Spleen (tissue), 11 donors: ENCODE measurements around the gene TBC1D13. TPM values are rescaled to one million over a fixed set of nuclear protein-coding genes. Genes with fewer than 3 reads are reported as not detected.

ENCODE experiments used
- DNase-seq: peaks from one replicate; pipeline ENCODE4 v3.0.0-alpha.2; 2020
- H3K27ac ChIP-seq, 8 donors: fragments of 200-600 bp; sonication (generic) in 7 of 8; 1 replicate in 4 of 8; 2 replicates in 4 of 8; pipeline versions ENCODE4 v1.5.0 to v1.8.0; 2016 to 2021; ENCODE audit warnings: inconsistent platforms in 4 of 8, mild to moderate bottlenecking in 4 of 8, moderate library complexity in 1 of 8
- H3K27me3 ChIP-seq, 7 donors: fragments of 200-600 bp; sonication (generic) in 6 of 7; replicated peaks in 1 of 7; 1 replicate in 4 of 7; 2 replicates in 3 of 7; pipeline versions ENCODE4 v1.5.0 to v1.8.0; 2016 to 2021; ENCODE audit warnings: inconsistent platforms in 3 of 7, mild to moderate bottlenecking in 1 of 7
- H3K36me3 ChIP-seq, 6 donors: fragments of 200-600 bp; sonication (generic) in 5 of 6; 1 replicate in 4 of 6; 2 replicates in 2 of 6; pipeline versions ENCODE4 v1.5.0 to v1.8.0; 2016 to 2021; ENCODE audit warnings: inconsistent platforms in 2 of 6
- H3K4me1 ChIP-seq, 6 donors: fragments of 200-600 bp; sonication (generic) in 5 of 6; 1 replicate in 3 of 6; 2 replicates in 3 of 6; pipeline versions ENCODE4 v1.5.0 to v1.8.0; 2016 to 2021; ENCODE audit warnings: inconsistent platforms in 3 of 6
- H3K4me3 ChIP-seq, 8 donors: fragments of 200-600 bp; sonication (generic) in 7 of 8; 1 replicate in 4 of 8; 2 replicates in 4 of 8; pipeline versions ENCODE4 v1.5.0 to v1.8.0; 2016 to 2021; ENCODE audit warnings: inconsistent platforms in 4 of 8, mild to moderate bottlenecking in 4 of 8, moderate library complexity in 2 of 8
- H3K9me3 ChIP-seq, 8 donors: fragments of 200-600 bp; sonication (generic) in 7 of 8; 1 replicate in 4 of 8; 2 replicates in 4 of 8; pipeline versions ENCODE4 v1.5.0 to v1.8.0; 2016 to 2021; ENCODE audit warnings: inconsistent platforms in 4 of 8
- POLR2A ChIP-seq, 3 donors: fragments of 450-650 bp; IDR thresholded peaks; one replicate each; pipeline ENCODE4 v1.5.1; 2017; ENCODE audit warnings: antibody characterized with exemption in 3 of 3, mild to moderate bottlenecking in 1 of 3
- POLR2AphosphoS5 ChIP-seq, 3 donors: sonication (generic); formaldehyde crosslinking; IDR thresholded peaks; one replicate each; pipeline ENCODE4 v1.5.1; 2017; ENCODE audit warnings: antibody characterized with exemption in 3 of 3
- WGBS, 5 donors: extraction: QIAGEN DNeasy Blood & Tissue Kit in 3 of 5; methylation state at CpG; one replicate each; pipeline versions ENCODE4 v1.1.5 to v1.1.7; 2013 to 2018; 5-methylcytosine and 5-hydroxymethylcytosine counted together
- intact Hi-C: fragments of 100-400 bp; cut with DNase I; formaldehyde crosslinking; loops from one replicate; pipeline ENCODE4 v1.15.0; 2023; ENCODE audit warnings: low total_unique reads
- polyA plus RNA-seq, 3 donors: library from polyadenylated mRNA; stranded (reverse); fragments of 200-250 nt; gene quantifications; one replicate each; pipeline ENCODE4 v1.2.1, GENCODE V29; 2013
- total RNA-seq, 7 donors: library from RNA; depleted of rRNA in 3 of 7; stranded (reverse); fragments of >200 nt in 3 of 7; fragmentation: NEBNext Ultra II Directional in 4 of 7; extraction: Animal tissue kit (Norgen Biotek cat#: 25700) in 4 of 7; gene quantifications; one replicate each; pipeline versions ENCODE4 v1.1.0 to v1.2.1, GENCODE V29; 2016 to 2021
- TF ChIP-seq, protein P1 (sequence below), 11 experiments: fragments of 200-600 bp in 7 of 11; fragments of 450-650 bp in 4 of 11; sonication (generic) in 4 of 11; IDR thresholded peaks in 8 of 11; conservative IDR thresholded peaks in 3 of 11; 1 replicate in 7 of 11; 2 replicates in 4 of 11; pipeline versions ENCODE4 v1.4.0 to v1.8.0; 2016 to 2021; ENCODE audit warnings: antibody characterized with exemption in 11 of 11, inconsistent platforms in 4 of 11, mild to moderate bottlenecking in 1 of 11
- donor health status: healthy with polysubstance abuse.
- donor health status: DM: no; HTN: no; CAD: no; lungs with moderate emphysema.
- donor health status: DM: no; HTN: no; CAD: no.
- donor health status: Bipolar disorder and iron deficiency.
- donor health status: healthy.
- donor health status: DM: no; HTN: no; CAD: no.
- donor health status: DM: yes; HTN: yes; CAD: no.

Gene TBC1D13
- total and polyA plus RNA-seq, 10 donors, result 10.8 to 34.2 (median 23.9) TPM

DNA sequence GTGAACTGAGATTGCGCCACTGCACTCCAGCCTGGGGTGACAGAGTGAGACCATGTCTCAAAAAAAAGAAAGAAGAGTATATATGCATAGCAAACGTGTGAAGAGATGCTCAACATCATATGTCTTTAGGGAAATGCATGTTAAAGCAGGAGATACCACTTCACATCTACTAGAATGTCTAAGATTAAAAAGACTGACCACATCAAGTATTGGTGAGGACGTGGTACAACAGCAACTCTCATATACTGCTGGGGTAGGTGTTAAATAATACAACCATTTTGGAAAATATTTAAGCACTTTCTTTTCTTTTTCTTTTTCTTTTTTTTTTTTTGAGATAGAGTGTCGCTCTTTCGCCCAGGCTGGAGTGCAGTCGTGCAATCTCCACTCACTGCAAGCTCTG is 1.6 kb upstream of the TBC1D13 start:
- H3K4me1 ChIP-seq, result peaks cover 9 to 58% (median 25%) of the 10 kb centered on the region in 6 donors
- no peaks in the 10 kb centered on the region for H3K27me3 ChIP-seq
- TF ChIP-seq POLR2A (IDR thresholded peaks at IDR 0.05) (no peak), POLR2AphosphoS5 (IDR thresholded peaks at IDR 0.05) (no peak)
- TF ChIP-seq, protein P1, sequence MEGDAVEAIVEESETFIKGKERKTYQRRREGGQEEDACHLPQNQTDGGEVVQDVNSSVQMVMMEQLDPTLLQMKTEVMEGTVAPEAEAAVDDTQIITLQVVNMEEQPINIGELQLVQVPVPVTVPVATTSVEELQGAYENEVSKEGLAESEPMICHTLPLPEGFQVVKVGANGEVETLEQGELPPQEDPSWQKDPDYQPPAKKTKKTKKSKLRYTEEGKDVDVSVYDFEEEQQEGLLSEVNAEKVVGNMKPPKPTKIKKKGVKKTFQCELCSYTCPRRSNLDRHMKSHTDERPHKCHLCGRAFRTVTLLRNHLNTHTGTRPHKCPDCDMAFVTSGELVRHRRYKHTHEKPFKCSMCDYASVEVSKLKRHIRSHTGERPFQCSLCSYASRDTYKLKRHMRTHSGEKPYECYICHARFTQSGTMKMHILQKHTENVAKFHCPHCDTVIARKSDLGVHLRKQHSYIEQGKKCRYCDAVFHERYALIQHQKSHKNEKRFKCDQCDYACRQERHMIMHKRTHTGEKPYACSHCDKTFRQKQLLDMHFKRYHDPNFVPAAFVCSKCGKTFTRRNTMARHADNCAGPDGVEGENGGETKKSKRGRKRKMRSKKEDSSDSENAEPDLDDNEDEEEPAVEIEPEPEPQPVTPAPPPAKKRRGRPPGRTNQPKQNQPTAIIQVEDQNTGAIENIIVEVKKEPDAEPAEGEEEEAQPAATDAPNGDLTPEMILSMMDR (IDR thresholded peaks at IDR 0.05 in 8 of 11, conservative IDR thresholded peaks at IDR 0.05 in 3 of 11), result no peak
- no peak for DNase-seq
- peaks cover 0 to 11% (median 6%) of the 10 kb centered on the region in 8 donors for H3K9me3 ChIP-seq
- WGBS, 5 donors, result 91 to 96% (median 93%) methylated on average over 6 of the region's 6 CpGs
- intact Hi-C loops, result no loop called here
- no peak overlapping the region for H3K4me3 ChIP-seq
- H3K36me3 ChIP-seq, result peaks cover 0 to 23% (median 3%) of the 10 kb centered on the region in 6 donors
- no peak overlapping the region for H3K27ac ChIP-seq

DNA sequence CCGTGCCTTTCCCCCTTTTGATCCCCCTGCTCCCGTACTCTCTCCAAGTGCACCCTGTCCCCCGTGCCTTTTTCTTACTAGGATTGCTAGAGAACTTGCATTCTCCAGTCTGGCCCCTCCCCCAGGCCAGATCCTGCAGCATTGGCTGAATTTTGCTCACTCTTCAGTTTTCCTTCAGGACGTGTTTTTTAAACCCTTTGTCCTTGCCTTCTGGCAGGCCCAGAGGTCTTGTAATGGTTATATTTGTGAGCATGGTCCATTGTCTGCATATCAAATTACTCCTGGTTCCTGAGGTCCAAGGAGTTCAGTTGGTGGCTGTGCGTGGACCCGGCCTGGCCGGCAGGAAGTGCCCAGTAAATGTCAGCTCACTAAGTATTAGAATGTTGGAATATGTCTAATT is 606 bp downstream of the TBC1D13 start:
- DNase-seq, result no peak
- intact Hi-C loops, result no loop called here
- Histone ChIP-seq H3K27me3 (no peaks in the 10 kb centered on the region), H3K9me3 (no peaks in the 10 kb centered on the region), H3K4me1 (peaks cover 9 to 60% (median 26%) of the 10 kb centered on the region in 6 donors), H3K27ac (peak overlapping the region; percentile 69 to 92 (median 89)), H3K4me3 (peak overlapping the region; percentile 51 to 99 (median 97)), H3K36me3 (peaks cover 0 to 45% (median 24%) of the 10 kb centered on the region in 6 donors)
- 2 to 9% (median 5%) methylated on average over 7 of the region's 7 CpGs for WGBS, 5 donors
- no peak for TF ChIP-seq POLR2A (IDR thresholded peaks at IDR 0.05)
- TF ChIP-seq, protein P1 (IDR thresholded peaks at IDR 0.05 in 8 of 11, conservative IDR thresholded peaks at IDR 0.05 in 3 of 11), result no peak
- TF ChIP-seq POLR2AphosphoS5 (IDR thresholded peaks at IDR 0.05), result no peak

DNA sequence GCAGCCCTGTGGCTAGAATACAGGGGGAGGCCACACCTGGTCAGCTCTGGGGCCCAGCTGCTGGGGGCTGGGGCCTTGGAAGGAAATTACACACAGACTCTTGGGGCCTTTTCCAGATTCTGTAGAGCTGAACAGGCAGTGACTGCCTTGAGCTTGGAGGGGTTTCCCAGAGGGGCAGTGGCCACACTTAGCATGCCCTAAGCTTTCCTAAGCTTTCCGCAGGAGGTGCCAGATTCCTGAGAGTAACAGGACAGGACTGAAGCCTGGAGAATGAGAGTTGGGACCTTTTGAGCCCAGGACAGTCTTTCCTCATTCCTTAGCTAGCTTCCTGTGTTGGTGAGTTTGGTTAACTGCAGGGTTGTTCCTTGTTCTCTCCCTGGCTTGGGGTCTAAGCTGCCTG is 1.4 kb downstream of the TBC1D13 start:
- H3K27ac ChIP-seq, result peak overlapping the region in 4 of 8 donors; percentile 87 to 92 (median 92)
- peak overlapping the region in 5 of 8 donors; percentile 91 to 99 (median 97) for H3K4me3 ChIP-seq
- DNase-seq, result no peak
- intact Hi-C loops, result no loop called here
- H3K9me3 ChIP-seq, result no peaks in the 10 kb centered on the region
- WGBS, 5 donors, result 85 to 100% (median 90%) methylated on average over 1 of the region's 1 CpG
- no peaks in the 10 kb centered on the region for H3K27me3 ChIP-seq
- TF ChIP-seq, protein P1 (IDR thresholded peaks at IDR 0.05 in 8 of 11, conservative IDR thresholded peaks at IDR 0.05 in 3 of 11), result no peak
- TF ChIP-seq POLR2A (IDR thresholded peaks at IDR 0.05) (no peak), POLR2AphosphoS5 (IDR thresholded peaks at IDR 0.05) (no peak)
- peaks cover 9 to 55% (median 26%) of the 10 kb centered on the region in 6 donors for H3K4me1 ChIP-seq
- peaks cover 0 to 53% (median 32%) of the 10 kb centered on the region in 6 donors for H3K36me3 ChIP-seq

DNA sequence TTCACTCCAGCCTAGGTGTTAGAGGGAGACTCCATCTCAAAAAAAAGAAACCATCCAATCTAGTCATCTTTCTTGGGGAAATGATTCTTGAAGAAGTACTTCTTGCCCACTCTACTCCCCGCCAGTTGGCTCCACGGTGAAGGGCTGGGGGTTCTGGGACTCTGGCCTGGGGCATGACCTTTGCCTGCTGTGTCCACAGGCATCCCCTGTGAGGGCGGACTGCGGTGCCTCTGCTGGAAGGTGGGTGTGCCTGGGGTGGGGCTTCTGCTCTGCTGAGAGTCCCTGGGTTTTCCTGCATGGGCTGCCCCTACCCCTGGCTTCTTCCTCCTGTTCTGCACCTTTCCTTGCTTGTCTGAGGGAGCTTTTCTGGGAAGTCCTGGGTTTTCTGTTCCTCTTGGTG is 3.5 kb downstream of the TBC1D13 start:
- no peaks in the 10 kb centered on the region for H3K27me3 ChIP-seq
- intact Hi-C loops, result no loop called here

More for the DNA sequence above, 3.5 kb downstream of the TBC1D13 start:
- no peak for TF ChIP-seq POLR2A (IDR thresholded peaks at IDR 0.05)
- TF ChIP-seq, protein P1 (IDR thresholded peaks at IDR 0.05 in 8 of 11, conservative IDR thresholded peaks at IDR 0.05 in 3 of 11), result no peak
- no peak for TF ChIP-seq POLR2AphosphoS5 (IDR thresholded peaks at IDR 0.05)
- Histone ChIP-seq H3K36me3 (peaks cover 0 to 74% (median 48%) of the 10 kb centered on the region in 6 donors), H3K4me1 (peaks cover 9 to 51% (median 26%) of the 10 kb centered on the region in 6 donors), H3K9me3 (no peaks in the 10 kb centered on the region), H3K27ac (no peak overlapping the region), H3K4me3 (no peak overlapping the region)
- WGBS, 5 donors, result 78 to 95% (median 91%) methylated on average over 4 of the region's 4 CpGs; no CpG with 5 or more reads in 1 of the 5 donors
- no peak for DNase-seq
